RWPE2 (cell line): Measurements from ENCODE around the gene SMAP2.

Experiments used
- ATAC-seq: fragments of 200-7000 bp; cut with Tn5 transposase; 3 replicates; pipeline ENCODE4 v1.9.1; 2021; ENCODE audit warnings: low read depth
- DNase-seq: peaks from one replicate; pipeline ENCODE4 v3.0.0-alpha.2; 2020; ENCODE audit warnings: low spot score
- H3K27ac ChIP-seq: fragments of 450-650 bp; 2 replicates; pipeline ENCODE4 v1.5.1; 2017; ENCODE audit warnings: mild to moderate bottlenecking; ENCODE audit not compliant: poor library complexity, severe bottlenecking
- H3K27me3 ChIP-seq: fragments of 250-450 bp; sonication (Bioruptor Pico); 2 replicates; pipeline ENCODE4 v1.5.1; 2021; ENCODE audit warnings: mild to moderate bottlenecking, moderate library complexity; ENCODE audit not compliant: insufficient read depth, poor library complexity, severe bottlenecking
- H3K36me3 ChIP-seq: fragments of 250-450 bp; sonication (Bioruptor Pico); 2 replicates; pipeline ENCODE4 v1.5.1; 2020; ENCODE audit warnings: low read depth, mild to moderate bottlenecking, moderate library complexity
- H3K4me1 ChIP-seq: fragments of 250-450 bp; sonication (Bioruptor Pico); 2 replicates; pipeline ENCODE4 v1.5.1; 2021; ENCODE audit warnings: mild to moderate bottlenecking, moderate library complexity; ENCODE audit not compliant: insufficient read depth, poor library complexity, severe bottlenecking
- H3K4me3 ChIP-seq: fragments of 250-450 bp; sonication (Bioruptor Pico); 2 replicates; pipeline ENCODE4 v1.5.1; 2021; ENCODE audit warnings: mild to moderate bottlenecking, moderate library complexity; ENCODE audit not compliant: severe bottlenecking
- H3K9me3 ChIP-seq: fragments of 250-450 bp; sonication (Bioruptor Pico); 2 replicates; pipeline ENCODE4 v1.5.1; 2021; ENCODE audit warnings: mild to moderate bottlenecking, moderate library complexity; ENCODE audit not compliant: severe bottlenecking
- TF ChIP-seq, protein P1 (sequence below): fragments of 450-650 bp; IDR thresholded peaks from one replicate; pipeline ENCODE4 v1.5.1; 2017; ENCODE audit warnings: mild to moderate bottlenecking, moderate library complexity; ENCODE audit not compliant: poor library complexity, severe bottlenecking

The SMAP2 gene

DNA sequence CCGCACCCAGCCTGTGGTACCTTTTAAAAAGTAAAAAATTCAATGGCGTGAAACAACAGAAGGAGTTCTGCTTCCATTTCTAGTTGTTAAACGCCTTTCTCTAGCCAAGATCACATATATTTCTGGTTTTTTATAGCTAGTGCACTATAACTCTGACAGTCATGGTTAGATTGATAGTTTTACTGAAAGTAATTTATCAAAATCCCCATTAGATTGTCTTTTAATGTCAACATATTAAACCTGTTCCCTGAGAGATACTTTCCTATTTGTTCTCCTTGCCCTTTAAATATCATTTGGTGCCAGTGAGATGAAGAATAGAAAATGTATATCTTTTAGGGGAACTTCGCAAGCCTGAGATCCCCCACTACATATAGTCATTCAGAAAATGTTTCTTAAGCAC lies 7.3 kb downstream of the SMAP2 start:
- 0 out of 2 replicates have a peak, but pooled peaks cover 4% of the 10 kb centered on the region for H3K36me3 ChIP-seq
- peak overlapping the region; percentile 42 for H3K27ac ChIP-seq
- DNase-seq (no peak), ATAC-seq (no peak)
- no peaks in the 10 kb centered on the region for H3K9me3 ChIP-seq
- H3K27me3 ChIP-seq: no peaks in the 10 kb centered on the region
- peaks cover 45% of the 10 kb centered on the region for H3K4me1 ChIP-seq
- no peak overlapping the region for H3K4me3 ChIP-seq
- TF ChIP-seq, protein P1, sequence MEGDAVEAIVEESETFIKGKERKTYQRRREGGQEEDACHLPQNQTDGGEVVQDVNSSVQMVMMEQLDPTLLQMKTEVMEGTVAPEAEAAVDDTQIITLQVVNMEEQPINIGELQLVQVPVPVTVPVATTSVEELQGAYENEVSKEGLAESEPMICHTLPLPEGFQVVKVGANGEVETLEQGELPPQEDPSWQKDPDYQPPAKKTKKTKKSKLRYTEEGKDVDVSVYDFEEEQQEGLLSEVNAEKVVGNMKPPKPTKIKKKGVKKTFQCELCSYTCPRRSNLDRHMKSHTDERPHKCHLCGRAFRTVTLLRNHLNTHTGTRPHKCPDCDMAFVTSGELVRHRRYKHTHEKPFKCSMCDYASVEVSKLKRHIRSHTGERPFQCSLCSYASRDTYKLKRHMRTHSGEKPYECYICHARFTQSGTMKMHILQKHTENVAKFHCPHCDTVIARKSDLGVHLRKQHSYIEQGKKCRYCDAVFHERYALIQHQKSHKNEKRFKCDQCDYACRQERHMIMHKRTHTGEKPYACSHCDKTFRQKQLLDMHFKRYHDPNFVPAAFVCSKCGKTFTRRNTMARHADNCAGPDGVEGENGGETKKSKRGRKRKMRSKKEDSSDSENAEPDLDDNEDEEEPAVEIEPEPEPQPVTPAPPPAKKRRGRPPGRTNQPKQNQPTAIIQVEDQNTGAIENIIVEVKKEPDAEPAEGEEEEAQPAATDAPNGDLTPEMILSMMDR: no peak

DNA sequence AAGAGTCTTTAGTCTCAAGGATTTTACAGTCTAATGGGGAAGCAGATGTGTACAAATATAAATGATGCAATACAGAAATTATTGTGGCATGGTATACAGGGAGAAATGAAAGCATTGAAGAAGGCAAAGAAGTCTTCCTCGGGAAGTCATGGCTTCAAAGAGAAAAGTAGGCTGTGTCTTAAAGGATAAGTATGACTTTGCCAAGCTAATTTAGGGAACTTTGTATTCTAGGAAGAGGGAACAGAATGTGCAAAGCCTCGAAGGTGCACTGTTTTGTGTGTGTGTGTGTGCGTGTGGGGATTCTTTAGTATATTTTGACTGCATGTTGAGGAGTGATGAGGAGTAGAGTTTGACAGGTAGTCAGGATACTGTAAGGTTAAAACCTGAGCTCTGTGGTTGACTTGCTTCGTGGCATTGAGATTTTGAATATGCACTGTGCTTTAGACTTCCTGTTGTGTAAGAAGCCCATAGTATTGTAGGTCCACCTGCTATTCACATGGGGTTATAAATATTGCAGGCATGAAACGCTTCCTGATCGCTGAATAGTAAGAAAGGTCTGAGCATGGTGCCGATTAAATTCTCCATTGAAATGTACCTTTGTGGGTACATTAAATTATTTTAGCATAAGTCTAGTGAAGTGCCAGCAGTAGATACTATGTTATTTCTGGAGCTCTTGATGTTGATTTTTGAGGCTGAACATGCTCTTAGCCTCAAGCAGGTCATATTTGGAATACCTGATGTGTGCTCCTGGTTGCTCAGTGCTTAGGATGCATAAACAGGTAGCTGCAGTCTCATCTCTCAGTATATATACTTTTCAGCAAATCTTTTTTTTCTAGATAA lies 8.0 kb downstream of the SMAP2 start:
- TF ChIP-seq, protein P1: no peak
- Histone ChIP-seq H3K27me3 (no peaks in the 10 kb centered on the region), H3K4me1 (peaks cover 38% of the 10 kb centered on the region), H3K27ac (peak overlapping the region; percentile 42), H3K36me3 (0 out of 2 replicates have a peak, but pooled peaks cover 2% of the 10 kb centered on the region), H3K4me3 (no peak overlapping the region), H3K9me3 (no peaks in the 10 kb centered on the region)
- ATAC-seq: peak; percentile 72
- no peak for DNase-seq

DNA sequence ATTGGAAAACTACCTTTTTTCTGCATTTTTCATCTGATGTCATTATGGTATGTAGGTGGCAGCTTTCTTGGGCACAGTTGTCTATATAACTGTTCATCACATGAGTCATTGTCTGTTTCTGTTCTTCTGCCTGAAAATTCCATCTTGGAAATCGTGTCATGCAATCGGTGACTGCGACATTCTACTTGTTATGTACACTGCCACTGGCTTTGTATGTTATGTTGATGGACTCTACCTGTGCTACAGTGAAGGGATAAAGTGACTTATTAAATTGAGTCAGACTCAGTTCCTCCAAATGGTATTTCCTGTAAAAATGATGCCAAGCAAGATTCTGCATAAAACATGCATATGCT lies 8.6 kb downstream of the SMAP2 start:
- peaks cover 37% of the 10 kb centered on the region for H3K4me1 ChIP-seq
- H3K9me3 ChIP-seq: no peaks in the 10 kb centered on the region
- no peak overlapping the region for H3K4me3 ChIP-seq
- peak overlapping the region; percentile 42 for H3K27ac ChIP-seq
- TF ChIP-seq, protein P1: no peak
- H3K36me3 ChIP-seq: no peaks in the 10 kb centered on the region
- DNase-seq: no peak
- ATAC-seq: no peak
- no peaks in the 10 kb centered on the region for H3K27me3 ChIP-seq

DNA sequence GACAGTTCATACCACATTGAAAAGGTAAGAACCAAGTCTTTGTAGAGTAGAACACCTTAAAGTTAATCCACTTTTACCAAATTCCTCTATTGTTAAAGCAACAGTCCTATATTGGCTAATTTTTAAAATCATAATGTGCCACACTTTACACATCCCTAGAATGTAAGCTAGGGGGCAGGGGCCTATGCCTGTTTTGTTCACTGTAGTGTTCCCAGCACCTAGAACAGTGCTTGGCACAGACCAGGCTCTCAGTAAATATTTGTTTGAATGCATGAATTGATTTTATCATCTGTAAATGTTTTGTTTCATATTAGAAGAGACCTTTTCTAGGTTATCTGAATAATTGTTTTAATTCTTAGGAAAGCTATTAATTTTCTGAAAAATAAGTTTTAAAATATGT lies 9.1 kb downstream of the SMAP2 start:
- H3K27me3 ChIP-seq: no peaks in the 10 kb centered on the region
- H3K4me3 ChIP-seq: no peak overlapping the region
- TF ChIP-seq, protein P1: no peak
- H3K27ac ChIP-seq: peak overlapping the region; percentile 42
- no peaks in the 10 kb centered on the region for H3K36me3 ChIP-seq
- ATAC-seq: no peak
- peaks cover 37% of the 10 kb centered on the region for H3K4me1 ChIP-seq
- no peaks in the 10 kb centered on the region for H3K9me3 ChIP-seq
- DNase-seq: no peak

DNA sequence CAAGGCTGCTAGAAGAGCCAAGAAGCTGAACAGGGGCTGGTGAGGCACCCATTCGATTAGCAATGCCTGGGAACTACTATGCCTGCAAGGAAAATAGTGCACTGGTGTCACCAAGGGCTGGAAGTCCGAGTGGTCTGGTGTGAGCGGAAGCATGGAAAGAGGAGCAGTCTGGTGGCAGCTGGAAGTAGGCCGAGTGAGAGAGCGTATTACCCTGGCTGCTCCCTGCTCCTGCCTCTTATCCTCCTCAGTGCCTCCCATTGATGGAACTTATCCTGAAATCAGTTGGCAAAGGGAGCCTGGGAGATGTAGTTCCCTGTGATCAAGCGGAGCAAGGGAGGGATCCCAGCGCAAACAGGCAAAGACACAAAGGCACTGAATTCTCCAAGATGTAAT lies 9.6 kb downstream of the SMAP2 start:
- Histone ChIP-seq H3K27me3 (no peaks in the 10 kb centered on the region), H3K4me1 (peaks cover 37% of the 10 kb centered on the region), H3K4me3 (no peak overlapping the region), H3K27ac (peak overlapping the region; percentile 42), H3K9me3 (no peaks in the 10 kb centered on the region), H3K36me3 (no peaks in the 10 kb centered on the region)
- DNase-seq (no peak), ATAC-seq (0 out of 3 replicates have a peak, but pooled peaks have one; percentile 23)
- TF ChIP-seq, protein P1: no peak
